Measurements from ENCODE around the gene ZNF736. TPM values are rescaled to one million over a fixed set of nuclear protein-coding genes. Genes with fewer than 3 reads are reported as not detected.
"Not testable (repeated sequence)": the region's sequence is repeated elsewhere in the genome, so short reads cannot be mapped to it uniquely, and the experiment has no call there.

ZNF736 gene
- 10 to 100 TPM; 16.3 to 32.5 (median 28.5) TPM for total RNA-seq

- TF ChIP-seq POLR2AphosphoS5 (IDR thresholded peaks at IDR 0.05) (peak; percentile 39 to 93 (median 74)), POLR2A (IDR thresholded peaks at IDR 0.05) (peak; percentile 44)
- TF ChIP-seq, protein P1, sequence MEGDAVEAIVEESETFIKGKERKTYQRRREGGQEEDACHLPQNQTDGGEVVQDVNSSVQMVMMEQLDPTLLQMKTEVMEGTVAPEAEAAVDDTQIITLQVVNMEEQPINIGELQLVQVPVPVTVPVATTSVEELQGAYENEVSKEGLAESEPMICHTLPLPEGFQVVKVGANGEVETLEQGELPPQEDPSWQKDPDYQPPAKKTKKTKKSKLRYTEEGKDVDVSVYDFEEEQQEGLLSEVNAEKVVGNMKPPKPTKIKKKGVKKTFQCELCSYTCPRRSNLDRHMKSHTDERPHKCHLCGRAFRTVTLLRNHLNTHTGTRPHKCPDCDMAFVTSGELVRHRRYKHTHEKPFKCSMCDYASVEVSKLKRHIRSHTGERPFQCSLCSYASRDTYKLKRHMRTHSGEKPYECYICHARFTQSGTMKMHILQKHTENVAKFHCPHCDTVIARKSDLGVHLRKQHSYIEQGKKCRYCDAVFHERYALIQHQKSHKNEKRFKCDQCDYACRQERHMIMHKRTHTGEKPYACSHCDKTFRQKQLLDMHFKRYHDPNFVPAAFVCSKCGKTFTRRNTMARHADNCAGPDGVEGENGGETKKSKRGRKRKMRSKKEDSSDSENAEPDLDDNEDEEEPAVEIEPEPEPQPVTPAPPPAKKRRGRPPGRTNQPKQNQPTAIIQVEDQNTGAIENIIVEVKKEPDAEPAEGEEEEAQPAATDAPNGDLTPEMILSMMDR (IDR thresholded peaks at IDR 0.05) = no peak
- Histone ChIP-seq H3K4me3 (peak within 1 kb of the TSS; percentile 70 to 80 (median 79)), H3K36me3 (no peaks in the 10 kb centered on the region), H3K27me3 (no peaks in the 10 kb centered on the region), H3K9me3 (no peaks in the 10 kb centered on the region), H3K4me1 (peaks cover 0 to 10% of the 10 kb centered on the region in 2 donors), H3K27ac (peak within 1 kb of the TSS; percentile 89 to 90)
- DNase-seq (ENCODE audit: low spot score in 2 of 2) = peak; percentile 91 to 92
- intact Hi-C loops (cut with DNase I; ENCODE audit: low total_unique reads) = no loop called here
Measured at GRCh38 chr7:64313740-64314491, at the start of gene ZNF736. ZNF736 (plus strand) TSS chr7:64313961; CDS start chr7:64314151, 190 bp downstream.

DNA sequence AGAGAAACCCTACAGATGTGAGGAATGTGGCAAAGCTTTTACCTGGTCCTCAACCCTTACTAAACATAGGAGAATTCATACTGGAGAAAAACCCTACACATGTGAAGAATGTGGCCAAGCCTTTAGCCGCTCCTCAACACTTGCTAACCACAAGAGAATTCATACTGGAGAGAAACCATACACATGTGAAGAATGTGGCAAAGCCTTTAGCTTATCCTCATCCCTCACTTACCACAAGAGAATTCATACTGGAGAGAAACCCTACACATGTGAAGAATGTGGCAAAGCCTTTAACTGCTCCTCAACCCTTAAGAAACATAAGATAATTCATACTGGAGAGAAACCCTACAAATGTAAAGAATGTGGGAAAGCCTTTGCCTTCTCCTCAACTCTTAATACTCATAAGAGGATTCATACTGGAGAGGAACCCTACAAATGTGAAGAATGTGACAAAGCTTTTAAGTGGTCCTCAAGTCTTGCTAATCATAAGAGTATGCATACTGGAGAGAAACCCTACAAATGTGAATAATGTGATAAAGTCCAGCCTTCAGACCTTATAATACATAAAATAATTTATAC lies 47.3 kb upstream of the ZNF736 start:
- Histone ChIP-seq H3K4me1 (no peaks in the 10 kb centered on the region), H3K36me3 (no peaks in the 10 kb centered on the region), H3K4me3 (no peak overlapping the region), H3K27me3 (no peaks in the 10 kb centered on the region), H3K9me3 (peaks cover 22 to 56% of the 10 kb centered on the region in 2 donors), H3K27ac (no peak overlapping the region)
- intact Hi-C loops (cut with DNase I; ENCODE audit: low total_unique reads) = no loop called here
- no peak for DNase-seq (ENCODE audit: low spot score in 2 of 2)
- no peak for TF ChIP-seq POLR2AphosphoS5 (IDR thresholded peaks at IDR 0.05)
- no peak for TF ChIP-seq POLR2A (IDR thresholded peaks at IDR 0.05)
- TF ChIP-seq, protein P1 (IDR thresholded peaks at IDR 0.05) = no peak

- no peak overlapping the region for H3K27ac ChIP-seq
- H3K4me3 ChIP-seq = no peak overlapping the region
- DNase-seq (ENCODE audit: low spot score in 2 of 2) = no peak
- no peaks in the 10 kb centered on the region for H3K27me3 ChIP-seq
- intact Hi-C loops (cut with DNase I; ENCODE audit: low total_unique reads) = no loop called here
- TF ChIP-seq POLR2AphosphoS5 (IDR thresholded peaks at IDR 0.05) = no peak
- TF ChIP-seq, protein P1 (IDR thresholded peaks at IDR 0.05) = no peak
- TF ChIP-seq POLR2A (IDR thresholded peaks at IDR 0.05) = no peak
- H3K36me3 ChIP-seq = no peaks in the 10 kb centered on the region
- peaks cover 0 to 8% of the 10 kb centered on the region in 2 donors for H3K9me3 ChIP-seq
- H3K4me1 ChIP-seq = no peaks in the 10 kb centered on the region
Measured at GRCh38 chr7:64277630-64278029, 36.1 kb upstream of the ZNF736 start.

- TF ChIP-seq POLR2A (IDR thresholded peaks at IDR 0.05) (no peak), POLR2AphosphoS5 (IDR thresholded peaks at IDR 0.05) (no peak)
- TF ChIP-seq, protein P1 (IDR thresholded peaks at IDR 0.05) = no peak
- no peak overlapping the region for H3K4me3 ChIP-seq
- no peaks in the 10 kb centered on the region for H3K36me3 ChIP-seq
- no peaks in the 10 kb centered on the region for H3K9me3 ChIP-seq
- H3K4me1 ChIP-seq = no peaks in the 10 kb centered on the region
- H3K27ac ChIP-seq = no peak overlapping the region
- no peaks in the 10 kb centered on the region for H3K27me3 ChIP-seq
- DNase-seq (ENCODE audit: low spot score in 2 of 2) = no peak
- intact Hi-C loops (cut with DNase I; ENCODE audit: low total_unique reads) = no loop called here
Measured at GRCh38 chr7:64294701-64295420, 18.9 kb upstream of the ZNF736 start.

GRCh38 chr7:64297418-64297817 lies 16.3 kb upstream of the ZNF736 start:
- DNase-seq (ENCODE audit: low spot score in 2 of 2); H3K9me3 ChIP-seq; H3K4me1 ChIP-seq; H3K4me3 ChIP-seq; H3K27ac ChIP-seq; H3K36me3 ChIP-seq; H3K27me3 ChIP-seq; intact Hi-C loops (cut with DNase I; ENCODE audit: low total_unique reads): not testable (repeated sequence)
